ENCODE data around the gene HDAC9.

The HDAC9 gene

DNA sequence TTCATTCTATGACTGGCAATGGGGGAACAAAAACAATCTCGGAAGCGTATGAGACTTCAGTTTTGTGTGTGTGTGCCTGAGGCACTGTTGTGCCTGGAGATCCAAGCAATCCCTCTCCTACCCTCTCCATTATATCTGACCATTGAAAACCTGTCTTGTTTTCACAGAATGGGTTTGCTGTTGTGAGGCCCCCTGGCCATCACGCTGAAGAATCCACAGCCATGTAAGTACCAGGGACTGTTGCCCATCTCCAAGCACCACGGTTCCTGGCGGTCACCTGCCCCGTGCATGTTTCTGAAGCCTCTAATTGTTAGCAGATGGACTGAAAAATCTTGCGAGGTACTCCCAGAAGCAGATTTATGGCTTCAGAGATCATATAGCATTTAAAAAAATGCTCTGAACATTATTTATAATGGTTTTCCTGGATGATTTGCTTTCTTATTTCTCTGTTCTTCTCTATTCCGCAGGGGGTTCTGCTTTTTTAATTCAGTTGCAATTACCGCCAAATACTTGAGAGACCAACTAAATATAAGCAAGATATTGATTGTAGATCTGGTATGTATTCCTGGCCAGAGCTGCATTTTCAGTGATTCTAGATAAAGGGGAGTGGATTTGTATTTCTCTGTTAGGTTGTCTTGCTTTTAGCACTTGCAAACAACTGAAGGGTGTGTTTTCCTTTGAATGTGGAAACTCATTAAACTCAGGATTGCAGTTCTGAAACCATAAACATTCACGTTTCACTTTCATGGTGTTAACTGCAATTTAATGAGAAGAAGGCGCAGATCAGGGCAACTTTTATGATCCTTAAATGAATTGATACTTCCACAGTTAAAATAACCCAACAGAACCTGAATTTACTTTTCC, 333.7 kb downstream of the HDAC9 start:
- 0 out of 2 replicates have a peak, but pooled peaks have one; percentile 3 for TF ChIP-seq CSDC2 (CRISPR knock-in tag; IDR thresholded peaks at IDR 0.05)
- TF ChIP-seq, protein P1, sequence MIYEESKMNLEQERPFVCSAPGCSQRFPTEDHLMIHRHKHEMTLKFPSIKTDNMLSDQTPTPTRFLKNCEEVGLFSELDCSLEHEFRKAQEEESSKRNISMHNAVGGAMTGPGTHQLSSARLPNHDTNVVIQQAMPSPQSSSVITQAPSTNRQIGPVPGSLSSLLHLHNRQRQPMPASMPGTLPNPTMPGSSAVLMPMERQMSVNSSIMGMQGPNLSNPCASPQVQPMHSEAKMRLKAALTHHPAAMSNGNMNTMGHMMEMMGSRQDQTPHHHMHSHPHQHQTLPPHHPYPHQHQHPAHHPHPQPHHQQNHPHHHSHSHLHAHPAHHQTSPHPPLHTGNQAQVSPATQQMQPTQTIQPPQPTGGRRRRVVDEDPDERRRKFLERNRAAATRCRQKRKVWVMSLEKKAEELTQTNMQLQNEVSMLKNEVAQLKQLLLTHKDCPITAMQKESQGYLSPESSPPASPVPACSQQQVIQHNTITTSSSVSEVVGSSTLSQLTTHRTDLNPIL (CRISPR knock-in tag; IDR thresholded peaks at IDR 0.05; ENCODE audit: low read depth) = no peak
- 0 out of 2 replicates have a peak, but pooled peaks have one; percentile 17 for TF ChIP-seq ZNF8 (CRISPR knock-in tag; IDR thresholded peaks at IDR 0.05)
- no peak for TF ChIP-seq OSR1 (CRISPR knock-in tag; IDR thresholded peaks at IDR 0.05)
- TF ChIP-seq TCF4 (CRISPR knock-in tag; IDR thresholded peaks at IDR 0.05; ENCODE audit: borderline replicate concordance) = peak; percentile 85
- ATAC-seq = peak; percentile 77

DNA sequence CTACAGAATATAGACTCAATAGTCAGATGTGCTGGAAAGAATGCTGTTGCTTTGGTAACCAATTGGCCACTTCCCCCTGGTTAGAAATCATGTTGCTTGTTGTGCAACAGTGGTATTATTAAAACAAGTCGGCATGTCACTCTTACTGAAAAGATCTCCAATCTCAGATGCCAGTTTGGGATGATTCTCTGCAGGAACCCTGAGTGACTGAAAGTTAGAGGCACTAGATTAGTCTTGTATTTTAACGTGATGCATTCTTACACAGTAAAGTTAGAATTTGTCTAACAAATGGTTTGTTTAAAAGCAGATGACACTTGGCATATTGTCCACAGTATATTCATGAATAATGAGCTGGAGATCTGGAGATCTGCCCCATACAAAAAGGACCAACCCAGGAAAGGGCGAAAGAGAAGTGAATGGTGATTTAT, 334.3 kb downstream of the HDAC9 start:
- TF ChIP-seq ZNF8 (CRISPR knock-in tag; IDR thresholded peaks at IDR 0.05) = no peak
- no peak for TF ChIP-seq ZC3H10 (CRISPR knock-in tag; IDR thresholded peaks at IDR 0.05)
- TF ChIP-seq, protein P1 (CRISPR knock-in tag; IDR thresholded peaks at IDR 0.05; ENCODE audit: low read depth) = no peak
- TF ChIP-seq, protein P2, sequence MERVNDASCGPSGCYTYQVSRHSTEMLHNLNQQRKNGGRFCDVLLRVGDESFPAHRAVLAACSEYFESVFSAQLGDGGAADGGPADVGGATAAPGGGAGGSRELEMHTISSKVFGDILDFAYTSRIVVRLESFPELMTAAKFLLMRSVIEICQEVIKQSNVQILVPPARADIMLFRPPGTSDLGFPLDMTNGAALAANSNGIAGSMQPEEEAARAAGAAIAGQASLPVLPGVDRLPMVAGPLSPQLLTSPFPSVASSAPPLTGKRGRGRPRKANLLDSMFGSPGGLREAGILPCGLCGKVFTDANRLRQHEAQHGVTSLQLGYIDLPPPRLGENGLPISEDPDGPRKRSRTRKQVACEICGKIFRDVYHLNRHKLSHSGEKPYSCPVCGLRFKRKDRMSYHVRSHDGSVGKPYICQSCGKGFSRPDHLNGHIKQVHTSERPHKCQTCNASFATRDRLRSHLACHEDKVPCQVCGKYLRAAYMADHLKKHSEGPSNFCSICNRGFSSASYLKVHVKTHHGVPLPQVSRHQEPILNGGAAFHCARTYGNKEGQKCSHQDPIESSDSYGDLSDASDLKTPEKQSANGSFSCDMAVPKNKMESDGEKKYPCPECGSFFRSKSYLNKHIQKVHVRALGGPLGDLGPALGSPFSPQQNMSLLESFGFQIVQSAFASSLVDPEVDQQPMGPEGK (CRISPR knock-in tag; IDR thresholded peaks at IDR 0.05; ENCODE audit: borderline replicate concordance) = no peak
- no peak for TF ChIP-seq BACH2 (CRISPR knock-in tag; IDR thresholded peaks at IDR 0.05; ENCODE audit: borderline replicate concordance)
- no peak for TF ChIP-seq ARNTL (CRISPR knock-in tag; IDR thresholded peaks at IDR 0.05; ENCODE audit: borderline replicate concordance, low read depth)
- TF ChIP-seq SNAI2 (CRISPR knock-in tag; IDR thresholded peaks at IDR 0.05) = no peak
- TF ChIP-seq TCF4 (CRISPR knock-in tag; IDR thresholded peaks at IDR 0.05; ENCODE audit: borderline replicate concordance) = peak; percentile 50
- TF ChIP-seq PPARA (CRISPR knock-in tag; IDR thresholded peaks at IDR 0.05; ENCODE audit: borderline replicate concordance) = no peak
- 0 out of 2 replicates have a peak, but pooled peaks have one; percentile 27 for TF ChIP-seq GLIS3 (CRISPR knock-in tag; IDR thresholded peaks at IDR 0.05)
- TF ChIP-seq OSR1 (CRISPR knock-in tag; IDR thresholded peaks at IDR 0.05) = no peak
- no peak for TF ChIP-seq ZFP30 (CRISPR knock-in tag; IDR thresholded peaks at IDR 0.05)
- no peak for TF ChIP-seq ZNF70 (CRISPR knock-in tag; IDR thresholded peaks at IDR 0.05)
- TF ChIP-seq, protein P3, sequence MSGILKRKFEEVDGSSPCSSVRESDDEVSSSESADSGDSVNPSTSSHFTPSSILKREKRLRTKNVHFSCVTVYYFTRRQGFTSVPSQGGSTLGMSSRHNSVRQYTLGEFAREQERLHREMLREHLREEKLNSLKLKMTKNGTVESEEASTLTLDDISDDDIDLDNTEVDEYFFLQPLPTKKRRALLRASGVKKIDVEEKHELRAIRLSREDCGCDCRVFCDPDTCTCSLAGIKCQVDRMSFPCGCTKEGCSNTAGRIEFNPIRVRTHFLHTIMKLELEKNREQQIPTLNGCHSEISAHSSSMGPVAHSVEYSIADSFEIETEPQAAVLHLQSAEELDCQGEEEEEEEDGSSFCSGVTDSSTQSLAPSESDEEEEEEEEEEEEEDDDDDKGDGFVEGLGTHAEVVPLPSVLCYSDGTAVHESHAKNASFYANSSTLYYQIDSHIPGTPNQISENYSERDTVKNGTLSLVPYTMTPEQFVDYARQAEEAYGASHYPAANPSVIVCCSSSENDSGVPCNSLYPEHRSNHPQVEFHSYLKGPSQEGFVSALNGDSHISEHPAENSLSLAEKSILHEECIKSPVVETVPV (CRISPR knock-in tag; IDR thresholded peaks at IDR 0.05) = 0 out of 2 replicates have a peak, but pooled peaks have one; percentile 33
- no peak for TF ChIP-seq ESRRG (CRISPR knock-in tag; IDR thresholded peaks at IDR 0.05)
- peak; percentile 51; the same call in 1 of the 2 replicates for TF ChIP-seq RARB (CRISPR knock-in tag; IDR thresholded peaks at IDR 0.05)
- no peak for TF ChIP-seq CSDC2 (CRISPR knock-in tag; IDR thresholded peaks at IDR 0.05)
- peak; percentile 87 for TF ChIP-seq ISL1 (CRISPR knock-in tag; IDR thresholded peaks at IDR 0.05)
- no peak for TF ChIP-seq ZFP3 (CRISPR knock-in tag; IDR thresholded peaks at IDR 0.05)
- TF ChIP-seq, protein P4, sequence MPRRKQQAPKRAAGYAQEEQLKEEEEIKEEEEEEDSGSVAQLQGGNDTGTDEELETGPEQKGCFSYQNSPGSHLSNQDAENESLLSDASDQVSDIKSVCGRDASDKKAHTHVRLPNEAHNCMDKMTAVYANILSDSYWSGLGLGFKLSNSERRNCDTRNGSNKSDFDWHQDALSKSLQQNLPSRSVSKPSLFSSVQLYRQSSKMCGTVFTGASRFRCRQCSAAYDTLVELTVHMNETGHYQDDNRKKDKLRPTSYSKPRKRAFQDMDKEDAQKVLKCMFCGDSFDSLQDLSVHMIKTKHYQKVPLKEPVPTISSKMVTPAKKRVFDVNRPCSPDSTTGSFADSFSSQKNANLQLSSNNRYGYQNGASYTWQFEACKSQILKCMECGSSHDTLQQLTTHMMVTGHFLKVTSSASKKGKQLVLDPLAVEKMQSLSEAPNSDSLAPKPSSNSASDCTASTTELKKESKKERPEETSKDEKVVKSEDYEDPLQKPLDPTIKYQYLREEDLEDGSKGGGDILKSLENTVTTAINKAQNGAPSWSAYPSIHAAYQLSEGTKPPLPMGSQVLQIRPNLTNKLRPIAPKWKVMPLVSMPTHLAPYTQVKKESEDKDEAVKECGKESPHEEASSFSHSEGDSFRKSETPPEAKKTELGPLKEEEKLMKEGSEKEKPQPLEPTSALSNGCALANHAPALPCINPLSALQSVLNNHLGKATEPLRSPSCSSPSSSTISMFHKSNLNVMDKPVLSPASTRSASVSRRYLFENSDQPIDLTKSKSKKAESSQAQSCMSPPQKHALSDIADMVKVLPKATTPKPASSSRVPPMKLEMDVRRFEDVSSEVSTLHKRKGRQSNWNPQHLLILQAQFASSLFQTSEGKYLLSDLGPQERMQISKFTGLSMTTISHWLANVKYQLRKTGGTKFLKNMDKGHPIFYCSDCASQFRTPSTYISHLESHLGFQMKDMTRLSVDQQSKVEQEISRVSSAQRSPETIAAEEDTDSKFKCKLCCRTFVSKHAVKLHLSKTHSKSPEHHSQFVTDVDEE (CRISPR knock-in tag; IDR thresholded peaks at IDR 0.05) = 0 out of 2 replicates have a peak, but pooled peaks have one; percentile 49
- TF ChIP-seq ZNF565 (CRISPR knock-in tag; conservative IDR thresholded peaks at IDR 0.05; ENCODE audit: low read depth) = no peak
- TF ChIP-seq TOX (CRISPR knock-in tag; IDR thresholded peaks at IDR 0.05; ENCODE audit: borderline replicate concordance) = peak; percentile 52; the same call in 1 of the 2 replicates
- TF ChIP-seq, protein P5, sequence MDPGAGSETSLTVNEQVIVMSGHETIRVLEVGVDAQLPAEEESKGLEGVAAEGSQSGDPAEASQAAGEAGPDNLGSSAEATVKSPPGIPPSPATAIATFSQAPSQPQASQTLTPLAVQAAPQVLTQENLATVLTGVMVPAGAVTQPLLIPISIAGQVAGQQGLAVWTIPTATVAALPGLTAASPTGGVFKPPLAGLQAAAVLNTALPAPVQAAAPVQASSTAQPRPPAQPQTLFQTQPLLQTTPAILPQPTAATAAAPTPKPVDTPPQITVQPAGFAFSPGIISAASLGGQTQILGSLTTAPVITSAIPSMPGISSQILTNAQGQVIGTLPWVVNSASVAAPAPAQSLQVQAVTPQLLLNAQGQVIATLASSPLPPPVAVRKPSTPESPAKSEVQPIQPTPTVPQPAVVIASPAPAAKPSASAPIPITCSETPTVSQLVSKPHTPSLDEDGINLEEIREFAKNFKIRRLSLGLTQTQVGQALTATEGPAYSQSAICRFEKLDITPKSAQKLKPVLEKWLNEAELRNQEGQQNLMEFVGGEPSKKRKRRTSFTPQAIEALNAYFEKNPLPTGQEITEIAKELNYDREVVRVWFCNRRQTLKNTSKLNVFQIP (CRISPR knock-in tag; IDR thresholded peaks at IDR 0.05; ENCODE audit: borderline replicate concordance, low read depth) = no peak
- peak; percentile 86 for ATAC-seq

Data from SK-N-SH treated with all-trans-retinoic acid at 6 μM for 48 hours (cell line).